NCI-H510A (cell line): ENCODE measurements around the gene LPP.

ENCODE experiments used
- DNase-seq: peaks from one replicate; lab custom pipeline; 2025; lab: John Stamatoyannopoulos, UW

LPP gene

GRCh38 chr3:188170461-188171459 lies 16.8 kb downstream of the LPP start:
- no peak for DNase-seq

GRCh38 chr3:188171682-188172467 lies 17.9 kb downstream of the LPP start:
- no peak for DNase-seq

DNA sequence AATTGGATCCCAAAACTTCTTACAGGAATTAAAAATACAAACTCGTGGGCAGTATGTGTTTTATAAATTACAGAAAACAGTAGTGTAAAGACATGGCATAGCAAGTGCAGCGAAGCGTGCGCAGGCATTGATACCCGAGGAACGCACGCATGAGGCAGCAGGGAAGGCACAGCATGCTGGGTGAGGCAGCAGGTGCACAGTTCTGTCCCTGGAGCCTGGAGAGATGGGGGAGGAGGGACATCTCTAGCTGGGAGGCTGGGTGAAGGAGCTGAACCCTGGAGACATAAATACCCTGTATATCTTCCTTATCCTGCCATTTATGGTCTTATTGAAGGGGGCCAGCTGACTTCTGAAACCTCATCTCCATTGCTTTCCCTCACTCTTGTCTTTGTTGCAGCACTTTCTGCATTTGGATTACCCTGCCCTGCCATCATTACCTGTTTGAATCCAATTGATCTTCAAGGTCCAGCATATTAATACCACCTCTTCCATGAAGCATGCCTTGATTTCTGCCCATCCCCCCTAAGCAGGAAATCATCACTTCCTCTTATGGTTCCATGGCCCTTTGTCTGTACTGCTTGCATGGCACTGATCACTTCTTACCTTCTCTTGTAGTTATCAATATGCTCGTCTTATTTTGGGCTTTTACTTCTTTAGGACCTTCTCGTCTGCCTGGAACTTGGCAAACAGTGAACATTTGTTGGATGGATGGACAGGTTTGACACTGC lies 20.5 kb downstream of the LPP start:
- DNase-seq = peak; percentile 47

GRCh38 chr3:188176476-188176875 lies 22.5 kb downstream of the LPP start:
- DNase-seq = no peak

DNA sequence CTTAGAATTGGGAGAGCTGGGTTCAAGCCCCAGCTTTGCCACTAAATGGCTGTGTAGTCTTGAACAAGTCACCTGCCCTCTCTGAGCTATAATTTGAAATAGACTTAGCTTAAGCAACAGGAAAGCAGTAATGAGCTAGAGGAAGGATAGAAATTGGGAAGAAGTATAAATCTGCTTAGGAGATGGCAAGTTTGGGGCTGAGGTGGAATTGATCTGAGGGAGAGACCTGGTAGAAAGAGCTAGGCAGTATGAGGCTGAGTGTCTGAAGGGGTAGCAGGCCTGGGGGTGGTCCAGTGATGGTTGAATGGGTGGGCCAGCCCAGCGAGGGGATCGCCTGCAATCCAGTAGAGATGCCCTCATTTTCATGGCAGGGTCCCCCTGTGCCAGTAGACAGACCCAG lies 22.9 kb downstream of the LPP start:
- no peak for DNase-seq

GRCh38 chr3:188177721-188178120 lies 23.8 kb downstream of the LPP start:
- DNase-seq = no peak

DNA sequence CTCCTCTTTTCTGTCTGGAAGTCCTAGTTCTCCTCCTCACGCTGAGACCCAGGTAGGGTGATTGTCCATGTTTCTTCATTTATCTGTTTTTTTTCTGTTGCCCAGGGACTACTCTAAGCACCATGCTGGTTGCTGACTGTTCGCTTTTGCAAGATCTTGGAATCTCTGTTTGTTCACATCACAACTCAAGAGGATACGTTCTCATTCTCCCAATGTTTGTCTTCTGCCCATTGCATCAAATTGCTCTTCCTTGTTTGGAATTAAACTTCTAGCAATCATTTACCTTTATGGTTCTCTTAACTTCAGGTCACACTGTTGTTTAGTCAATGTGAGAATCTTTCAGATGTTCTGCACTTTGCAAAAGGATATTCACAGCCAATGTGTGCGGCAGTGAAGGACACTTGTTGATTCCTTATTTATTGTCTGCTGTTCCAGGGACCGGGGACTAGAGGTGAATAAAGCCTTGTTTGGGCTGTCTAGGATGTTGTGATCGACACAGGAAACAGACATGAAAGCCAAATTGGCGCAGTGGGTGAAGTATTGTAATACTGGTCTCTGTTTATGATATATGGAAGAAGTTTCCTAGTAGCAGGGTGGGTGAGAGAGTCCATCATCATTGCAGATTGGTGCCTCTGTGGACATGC lies 24.5 kb downstream of the LPP start:
- no peak for DNase-seq

DNA sequence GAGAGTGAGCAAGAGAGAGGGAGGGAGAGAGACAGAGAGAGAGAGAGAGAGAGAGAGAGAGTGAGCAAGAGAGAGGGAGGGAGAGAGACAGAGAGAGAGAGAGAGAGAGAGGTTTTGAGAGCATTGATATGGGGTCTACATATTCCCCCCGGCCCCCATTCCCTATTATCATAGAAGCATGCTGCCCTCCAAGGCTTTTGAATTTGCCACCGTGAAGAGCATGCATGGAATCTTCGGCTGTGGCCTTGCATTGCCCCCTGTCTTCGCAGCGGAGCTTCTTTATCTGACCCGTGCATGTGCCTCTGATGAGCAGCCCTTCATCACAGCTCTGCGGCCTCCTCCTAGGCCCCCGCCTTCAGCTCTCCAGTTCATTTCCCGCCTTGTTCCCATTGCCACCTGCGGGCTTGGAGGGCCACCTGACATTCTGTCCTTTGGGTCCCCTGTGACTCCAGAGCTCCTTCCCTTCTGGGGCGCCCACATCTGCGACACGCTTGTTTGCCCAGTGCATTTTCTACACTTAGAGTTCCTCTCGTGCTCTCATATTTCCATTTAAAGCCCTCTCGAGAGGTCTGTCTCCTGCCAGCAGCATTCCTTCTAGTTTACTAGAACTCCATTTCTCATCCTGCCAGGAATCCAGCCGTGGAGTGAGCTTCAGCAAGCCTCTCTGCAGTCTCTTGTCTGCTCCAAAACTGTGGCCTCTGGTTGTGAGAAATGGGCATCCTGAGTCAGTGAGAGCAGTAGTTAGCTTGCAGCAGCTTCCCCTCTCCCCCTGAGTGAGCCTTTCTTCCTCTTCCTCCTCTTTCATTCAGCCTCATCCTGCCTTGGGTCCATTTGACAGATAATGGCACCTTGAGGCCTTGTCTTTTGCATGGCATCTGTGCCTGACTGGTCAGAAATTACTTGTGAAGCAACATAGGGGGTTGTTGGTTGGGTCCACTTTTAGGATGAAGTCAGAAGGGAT lies 25.3 kb downstream of the LPP start:
- DNase-seq = peak; percentile 73

- no peak for DNase-seq
Measured at GRCh38 chr3:188180114-188180513, 26.2 kb downstream of the LPP start.

GRCh38 chr3:188183452-188183851 lies 29.5 kb downstream of the LPP start:
- DNase-seq = no peak

GRCh38 chr3:188184160-188184559 lies 30.2 kb downstream of the LPP start:
- DNase-seq = no peak

- no peak for DNase-seq
Measured at GRCh38 chr3:188184649-188185048, 30.7 kb downstream of the LPP start.

- peak; percentile 32 for DNase-seq
Measured at GRCh38 chr3:188185717-188186251, 31.8 kb downstream of the LPP start.

GRCh38 chr3:188187053-188187452 lies 33.1 kb downstream of the LPP start:
- no peak for DNase-seq

DNA sequence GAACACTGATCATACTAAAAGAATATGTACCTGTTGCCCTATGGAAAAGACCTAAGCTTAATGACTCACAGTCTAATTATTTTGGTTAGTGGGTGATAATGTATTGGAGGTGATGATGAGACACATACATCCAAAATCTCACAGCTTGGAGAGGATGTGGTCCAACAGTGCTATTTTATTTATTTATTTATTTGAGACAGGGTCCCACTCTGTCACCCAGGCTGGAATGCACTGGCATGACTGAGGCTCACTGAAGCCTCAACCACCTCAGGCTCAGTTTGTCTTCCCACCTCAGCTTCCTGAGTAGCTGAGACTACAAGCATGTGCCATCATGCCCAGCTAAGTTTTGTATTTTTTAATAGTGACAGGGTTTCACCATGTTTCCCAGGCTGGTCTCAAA lies 35.0 kb downstream of the LPP start:
- no peak for DNase-seq

DNA sequence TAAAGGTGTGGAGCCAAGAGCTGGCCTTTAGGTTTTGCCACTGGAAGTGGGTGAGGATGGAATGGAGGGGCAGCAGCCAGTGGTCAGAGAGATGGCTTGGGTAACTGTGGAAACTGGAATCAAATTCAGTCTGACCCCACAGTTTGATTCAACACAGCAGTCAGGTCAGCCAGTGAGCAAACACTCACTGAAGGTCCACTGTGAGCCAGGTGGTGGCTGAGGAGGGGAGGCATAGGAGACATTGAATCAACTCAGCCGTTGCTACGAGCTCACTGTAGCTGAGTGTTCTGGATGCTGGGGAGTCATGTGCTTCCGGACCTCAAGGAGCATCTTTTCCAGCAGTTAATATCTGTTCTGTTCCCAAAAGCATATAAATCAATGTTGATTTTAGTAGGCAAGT lies 37.5 kb downstream of the LPP start:
- no peak for DNase-seq

- DNase-seq = no peak
Measured at GRCh38 chr3:188192034-188192433, 38.1 kb downstream of the LPP start.

- DNase-seq = no peak
Measured at GRCh38 chr3:188194332-188194731, 40.4 kb downstream of the LPP start.

DNA sequence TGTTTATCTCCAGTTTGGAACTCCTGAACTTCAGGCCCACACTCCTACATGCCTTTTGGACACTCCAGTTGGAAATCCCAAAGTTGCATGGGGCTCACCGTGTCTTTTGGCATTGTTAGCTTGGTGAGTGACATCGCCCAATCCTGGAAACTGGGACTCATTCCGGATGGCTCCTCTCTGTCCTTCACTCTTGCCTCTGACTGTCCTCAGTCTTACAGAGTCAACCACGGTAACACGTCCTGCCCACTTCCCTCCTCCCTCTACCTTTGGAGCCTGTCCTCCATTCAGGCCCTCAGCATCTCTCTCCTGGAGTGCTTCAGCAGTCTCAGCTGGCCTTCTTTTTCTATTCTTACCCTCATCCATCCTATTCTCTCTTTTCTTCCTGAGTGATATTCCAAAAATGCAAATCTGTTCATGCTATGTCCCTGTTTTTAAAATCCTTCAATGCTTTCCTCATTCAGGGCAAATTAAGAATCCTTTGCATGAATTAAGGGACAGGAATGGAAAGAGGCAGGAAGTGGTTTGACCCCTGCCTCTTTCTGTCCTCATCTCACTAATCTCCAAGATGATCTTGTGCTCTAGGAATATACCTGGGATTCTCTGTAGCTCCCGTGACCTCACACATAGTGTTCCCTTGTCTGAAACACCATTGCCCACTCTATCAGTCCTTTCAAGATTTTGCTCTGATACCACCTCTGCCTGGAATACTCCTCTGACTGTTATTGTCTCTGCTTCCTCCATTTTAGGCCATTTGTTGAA lies 42.5 kb downstream of the LPP start:
- DNase-seq = no peak
